ENCODE data around the gene SPRED1.

SPRED1 gene

GRCh38 chr15:38378161-38378560 lies 125.5 kb downstream of the SPRED1 start:
- no peak overlapping the region for H3K4ac ChIP-seq (ENCODE audit: low read depth, low read length)
- H3K4me2 ChIP-seq (ENCODE audit: low read length) = no peak overlapping the region
- H3K79me1 ChIP-seq (ENCODE audit: low read length) = no peaks in the 10 kb centered on the region
- H3K4me3 ChIP-seq (ENCODE audit: low read length) = no peak overlapping the region
- H3K79me2 ChIP-seq (ENCODE audit: control insufficient read depth, insufficient read depth, low read length) = no peaks in the 10 kb centered on the region
- no peak overlapping the region for H3K9ac ChIP-seq (ENCODE audit: low read length)
- H3K27me3 ChIP-seq (ENCODE audit: insufficient read depth, low read length, poor library complexity) = no peaks in the 10 kb centered on the region
- no peaks in the 10 kb centered on the region for H3K4me1 ChIP-seq (ENCODE audit: control insufficient read depth, low read depth, low read length)
- H3K56ac ChIP-seq (ENCODE audit: low read length) = no peak overlapping the region
- H4K8ac ChIP-seq (ENCODE audit: low read depth, low read length) = no peak overlapping the region
- H2BK120ac ChIP-seq (ENCODE audit: low read depth, low read length) = no peak overlapping the region
- no peaks in the 10 kb centered on the region for H3K36me3 ChIP-seq (ENCODE audit: control insufficient read depth, insufficient read depth, low read length)
- H4K5ac ChIP-seq (ENCODE audit: low read length) = no peak overlapping the region
- DNase-seq = no peak
- no peak overlapping the region for H3K23ac ChIP-seq (ENCODE audit: low read length)
- H3K18ac ChIP-seq (ENCODE audit: low read length) = no peak overlapping the region
- H2BK15ac ChIP-seq (replicated peaks; ENCODE audit: low read depth) = no peak overlapping the region
- no peak overlapping the region for H2AK5ac ChIP-seq (ENCODE audit: low read length)
- no peak overlapping the region for H3K27ac ChIP-seq (ENCODE audit: low read depth, low read length)
- WGBS (ENCODE audit: extremely low coverage, insufficient coverage, low lambda C conversion rate) = no CpG with 5 or more reads among the region's 10 CpGs
- H2BK5ac ChIP-seq (ENCODE audit: low read length) = no peak overlapping the region

GRCh38 chr15:38389924-38390542 lies 137.4 kb downstream of the SPRED1 start:
- Histone ChIP-seq H2BK5ac (ENCODE audit: low read length) (no peak overlapping the region), H2BK120ac (ENCODE audit: low read depth, low read length) (no peak overlapping the region), H3K4me1 (ENCODE audit: control insufficient read depth, low read depth, low read length) (no peaks in the 10 kb centered on the region), H3K56ac (ENCODE audit: low read length) (no peak overlapping the region), H3K9ac (ENCODE audit: low read length) (no peak overlapping the region), H2AK5ac (ENCODE audit: low read length) (no peak overlapping the region), H4K8ac (ENCODE audit: low read depth, low read length) (no peak overlapping the region), H3K4me3 (ENCODE audit: low read length) (no peak overlapping the region), H2BK15ac (replicated peaks; ENCODE audit: low read depth) (no peak overlapping the region), H3K36me3 (ENCODE audit: control insufficient read depth, insufficient read depth, low read length) (no peaks in the 10 kb centered on the region), H3K18ac (ENCODE audit: low read length) (no peak overlapping the region), H3K4ac (ENCODE audit: low read depth, low read length) (no peak overlapping the region), H3K23ac (ENCODE audit: low read length) (no peak overlapping the region), H3K79me2 (ENCODE audit: control insufficient read depth, insufficient read depth, low read length) (no peaks in the 10 kb centered on the region), H3K27ac (ENCODE audit: low read depth, low read length) (no peak overlapping the region), H4K5ac (ENCODE audit: low read length) (no peak overlapping the region), H3K27me3 (ENCODE audit: insufficient read depth, low read length, poor library complexity) (no peaks in the 10 kb centered on the region), H3K79me1 (ENCODE audit: low read length) (no peaks in the 10 kb centered on the region), H3K4me2 (ENCODE audit: low read length) (no peak overlapping the region)
- peak; percentile 70 for DNase-seq
- WGBS (ENCODE audit: extremely low coverage, insufficient coverage, low lambda C conversion rate) = no CpG with 5 or more reads among the region's 3 CpGs

GRCh38 chr15:38391191-38391590 lies 138.6 kb downstream of the SPRED1 start:
- no peak overlapping the region for H2BK5ac ChIP-seq (ENCODE audit: low read length)
- no peaks in the 10 kb centered on the region for H3K79me1 ChIP-seq (ENCODE audit: low read length)
- no peak overlapping the region for H2BK15ac ChIP-seq (replicated peaks; ENCODE audit: low read depth)
- H3K36me3 ChIP-seq (ENCODE audit: control insufficient read depth, insufficient read depth, low read length) = no peaks in the 10 kb centered on the region
- no peak overlapping the region for H3K4ac ChIP-seq (ENCODE audit: low read depth, low read length)
- no peak overlapping the region for H2BK120ac ChIP-seq (ENCODE audit: low read depth, low read length)
- H4K5ac ChIP-seq (ENCODE audit: low read length) = no peak overlapping the region
- no peaks in the 10 kb centered on the region for H3K27me3 ChIP-seq (ENCODE audit: insufficient read depth, low read length, poor library complexity)
- H3K18ac ChIP-seq (ENCODE audit: low read length) = no peak overlapping the region
- no peak overlapping the region for H3K9ac ChIP-seq (ENCODE audit: low read length)
- DNase-seq = no peak
- H3K27ac ChIP-seq (ENCODE audit: low read depth, low read length) = no peak overlapping the region
- no peaks in the 10 kb centered on the region for H3K4me1 ChIP-seq (ENCODE audit: control insufficient read depth, low read depth, low read length)
- no peak overlapping the region for H3K4me3 ChIP-seq (ENCODE audit: low read length)
- H3K79me2 ChIP-seq (ENCODE audit: control insufficient read depth, insufficient read depth, low read length) = no peaks in the 10 kb centered on the region
- no peak overlapping the region for H3K56ac ChIP-seq (ENCODE audit: low read length)
- no peak overlapping the region for H4K8ac ChIP-seq (ENCODE audit: low read depth, low read length)
- WGBS (ENCODE audit: extremely low coverage, insufficient coverage, low lambda C conversion rate) = no CpG with 5 or more reads among the region's 2 CpGs
- no peak overlapping the region for H2AK5ac ChIP-seq (ENCODE audit: low read length)
- H3K23ac ChIP-seq (ENCODE audit: low read length) = no peak overlapping the region
- no peak overlapping the region for H3K4me2 ChIP-seq (ENCODE audit: low read length)

- WGBS (ENCODE audit: extremely low coverage, insufficient coverage, low lambda C conversion rate) = no CpG with 5 or more reads among the region's 2 CpGs
- no peak overlapping the region for H3K4me3 ChIP-seq (ENCODE audit: low read length)
- peak; percentile 32 for DNase-seq
These were observed 145.5 kb downstream of the SPRED1 start for GRCh38 chr15:38398134-38398533.

GRCh38 chr15:38401106-38401505 lies 148.5 kb downstream of the SPRED1 start:
- Histone ChIP-seq H3K18ac (ENCODE audit: low read length) (no peak overlapping the region), H2AK5ac (ENCODE audit: low read length) (no peak overlapping the region)
- WGBS (ENCODE audit: extremely low coverage, insufficient coverage, low lambda C conversion rate) = no CpG with 5 or more reads among the region's 6 CpGs

More at GRCh38 chr15:38398134-38398533, 145.5 kb downstream of the SPRED1 start:
- H3K4ac ChIP-seq (ENCODE audit: low read depth, low read length) = no peak overlapping the region
- no peak overlapping the region for H3K18ac ChIP-seq (ENCODE audit: low read length)
- no peak overlapping the region for H2BK5ac ChIP-seq (ENCODE audit: low read length)
- H3K79me1 ChIP-seq (ENCODE audit: low read length) = no peaks in the 10 kb centered on the region
- no peak overlapping the region for H3K4me2 ChIP-seq (ENCODE audit: low read length)
- H2BK15ac ChIP-seq (replicated peaks; ENCODE audit: low read depth) = no peak overlapping the region
- no peaks in the 10 kb centered on the region for H3K4me1 ChIP-seq (ENCODE audit: control insufficient read depth, low read depth, low read length)
- H4K8ac ChIP-seq (ENCODE audit: low read depth, low read length) = no peak overlapping the region
- H2AK5ac ChIP-seq (ENCODE audit: low read length) = no peak overlapping the region
- no peak overlapping the region for H3K56ac ChIP-seq (ENCODE audit: low read length)
- no peaks in the 10 kb centered on the region for H3K79me2 ChIP-seq (ENCODE audit: control insufficient read depth, insufficient read depth, low read length)
- H3K36me3 ChIP-seq (ENCODE audit: control insufficient read depth, insufficient read depth, low read length) = no peaks in the 10 kb centered on the region
- H3K27ac ChIP-seq (ENCODE audit: low read depth, low read length) = no peak overlapping the region
- no peaks in the 10 kb centered on the region for H3K27me3 ChIP-seq (ENCODE audit: insufficient read depth, low read length, poor library complexity)
- H3K9ac ChIP-seq (ENCODE audit: low read length) = no peak overlapping the region
- H4K5ac ChIP-seq (ENCODE audit: low read length) = no peak overlapping the region
- no peak overlapping the region for H2BK120ac ChIP-seq (ENCODE audit: low read depth, low read length)
- no peak overlapping the region for H3K23ac ChIP-seq (ENCODE audit: low read length)

GRCh38 chr15:38401701-38402100 lies 149.1 kb downstream of the SPRED1 start:
- Histone ChIP-seq H3K27ac (ENCODE audit: low read depth, low read length) (no peak overlapping the region), H2BK15ac (replicated peaks; ENCODE audit: low read depth) (no peak overlapping the region), H2BK5ac (ENCODE audit: low read length) (no peak overlapping the region), H3K56ac (ENCODE audit: low read length) (no peak overlapping the region), H3K4me1 (ENCODE audit: control insufficient read depth, low read depth, low read length) (no peaks in the 10 kb centered on the region), H3K9ac (ENCODE audit: low read length) (no peak overlapping the region), H3K27me3 (ENCODE audit: insufficient read depth, low read length, poor library complexity) (no peaks in the 10 kb centered on the region), H4K8ac (ENCODE audit: low read depth, low read length) (no peak overlapping the region), H3K36me3 (ENCODE audit: control insufficient read depth, insufficient read depth, low read length) (no peaks in the 10 kb centered on the region), H2BK120ac (ENCODE audit: low read depth, low read length) (no peak overlapping the region), H3K79me1 (ENCODE audit: low read length) (no peaks in the 10 kb centered on the region), H3K79me2 (ENCODE audit: control insufficient read depth, insufficient read depth, low read length) (no peaks in the 10 kb centered on the region), H3K4ac (ENCODE audit: low read depth, low read length) (no peak overlapping the region), H3K4me2 (ENCODE audit: low read length) (no peak overlapping the region), H3K18ac (ENCODE audit: low read length) (no peak overlapping the region), H3K4me3 (ENCODE audit: low read length) (no peak overlapping the region), H2AK5ac (ENCODE audit: low read length) (no peak overlapping the region), H3K23ac (ENCODE audit: low read length) (no peak overlapping the region), H4K5ac (ENCODE audit: low read length) (no peak overlapping the region)
- WGBS (ENCODE audit: extremely low coverage, insufficient coverage, low lambda C conversion rate) = no CpG with 5 or more reads among the region's 5 CpGs
- DNase-seq = no peak

More at GRCh38 chr15:38401106-38401505, 148.5 kb downstream of the SPRED1 start:
- no peaks in the 10 kb centered on the region for H3K79me2 ChIP-seq (ENCODE audit: control insufficient read depth, insufficient read depth, low read length)
- no peak overlapping the region for H2BK5ac ChIP-seq (ENCODE audit: low read length)
- H3K4me2 ChIP-seq (ENCODE audit: low read length) = no peak overlapping the region
- H3K27me3 ChIP-seq (ENCODE audit: insufficient read depth, low read length, poor library complexity) = no peaks in the 10 kb centered on the region
- no peak overlapping the region for H2BK15ac ChIP-seq (replicated peaks; ENCODE audit: low read depth)
- H4K5ac ChIP-seq (ENCODE audit: low read length) = no peak overlapping the region
- H3K23ac ChIP-seq (ENCODE audit: low read length) = no peak overlapping the region
- no peak overlapping the region for H4K8ac ChIP-seq (ENCODE audit: low read depth, low read length)
- no peak overlapping the region for H3K27ac ChIP-seq (ENCODE audit: low read depth, low read length)
- no peak overlapping the region for H3K4ac ChIP-seq (ENCODE audit: low read depth, low read length)
- H2BK120ac ChIP-seq (ENCODE audit: low read depth, low read length) = no peak overlapping the region
- H3K56ac ChIP-seq (ENCODE audit: low read length) = no peak overlapping the region
- no peak overlapping the region for H3K4me3 ChIP-seq (ENCODE audit: low read length)
- H3K79me1 ChIP-seq (ENCODE audit: low read length) = no peaks in the 10 kb centered on the region
- H3K9ac ChIP-seq (ENCODE audit: low read length) = no peak overlapping the region
- H3K4me1 ChIP-seq (ENCODE audit: control insufficient read depth, low read depth, low read length) = no peaks in the 10 kb centered on the region
- no peaks in the 10 kb centered on the region for H3K36me3 ChIP-seq (ENCODE audit: control insufficient read depth, insufficient read depth, low read length)
- no peak for DNase-seq
